ENCODE data around the gene ZNF750.

Gene ZNF750

DNA sequence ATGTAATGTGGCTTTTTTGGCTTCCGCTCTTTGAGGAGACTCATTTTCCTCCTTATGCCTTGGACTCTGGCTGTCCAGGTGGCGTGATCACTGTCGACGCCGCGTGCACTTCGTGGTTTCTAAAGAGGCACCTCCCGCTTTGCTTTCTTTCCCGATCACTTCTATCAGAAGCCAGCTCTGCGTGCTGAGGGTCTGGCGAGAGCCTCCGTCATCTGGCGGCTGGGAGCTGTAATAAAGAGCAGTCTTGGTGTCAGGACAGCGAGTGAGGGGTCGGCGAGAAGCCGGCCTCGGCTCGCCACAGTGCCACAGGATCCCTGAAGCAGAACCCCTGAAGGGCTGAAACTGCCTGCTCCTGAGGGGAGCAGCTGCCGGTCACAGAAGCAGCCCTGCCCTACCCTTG is 7.4 kb downstream of the ZNF750 start:
- no peak overlapping the region for H3K4me3 ChIP-seq (ENCODE audit: low read depth, low read length)

DNA sequence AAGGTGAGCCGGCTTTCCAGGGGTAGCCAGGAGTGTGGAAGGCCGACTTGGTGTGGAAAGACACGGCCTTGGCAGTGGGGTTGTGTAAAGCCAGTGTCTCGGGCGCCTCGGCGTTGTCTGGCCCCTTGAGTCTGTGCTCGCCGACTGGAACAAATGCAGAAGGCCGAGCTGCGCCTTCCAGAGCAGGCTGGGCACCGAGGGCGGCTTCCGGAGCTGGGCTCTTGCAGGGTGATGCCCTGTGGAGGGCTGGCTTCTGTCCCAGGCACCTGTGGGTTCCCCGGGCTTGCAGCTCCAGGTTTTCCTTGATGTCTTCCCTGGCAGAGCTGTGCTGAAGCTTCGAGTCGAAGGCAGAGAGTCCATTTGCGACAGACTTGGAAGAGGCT is 8.0 kb downstream of the ZNF750 start:
- TF ChIP-seq, protein P1, sequence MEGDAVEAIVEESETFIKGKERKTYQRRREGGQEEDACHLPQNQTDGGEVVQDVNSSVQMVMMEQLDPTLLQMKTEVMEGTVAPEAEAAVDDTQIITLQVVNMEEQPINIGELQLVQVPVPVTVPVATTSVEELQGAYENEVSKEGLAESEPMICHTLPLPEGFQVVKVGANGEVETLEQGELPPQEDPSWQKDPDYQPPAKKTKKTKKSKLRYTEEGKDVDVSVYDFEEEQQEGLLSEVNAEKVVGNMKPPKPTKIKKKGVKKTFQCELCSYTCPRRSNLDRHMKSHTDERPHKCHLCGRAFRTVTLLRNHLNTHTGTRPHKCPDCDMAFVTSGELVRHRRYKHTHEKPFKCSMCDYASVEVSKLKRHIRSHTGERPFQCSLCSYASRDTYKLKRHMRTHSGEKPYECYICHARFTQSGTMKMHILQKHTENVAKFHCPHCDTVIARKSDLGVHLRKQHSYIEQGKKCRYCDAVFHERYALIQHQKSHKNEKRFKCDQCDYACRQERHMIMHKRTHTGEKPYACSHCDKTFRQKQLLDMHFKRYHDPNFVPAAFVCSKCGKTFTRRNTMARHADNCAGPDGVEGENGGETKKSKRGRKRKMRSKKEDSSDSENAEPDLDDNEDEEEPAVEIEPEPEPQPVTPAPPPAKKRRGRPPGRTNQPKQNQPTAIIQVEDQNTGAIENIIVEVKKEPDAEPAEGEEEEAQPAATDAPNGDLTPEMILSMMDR (IDR thresholded peaks at IDR 0.05; ENCODE audit: borderline replicate concordance, insufficient read depth, low read depth, low read length), result no peak
- no peak overlapping the region for H3K4me3 ChIP-seq (ENCODE audit: low read depth, low read length)

More for the DNA sequence above, 7.4 kb downstream of the ZNF750 start:
- TF ChIP-seq, protein P1 (IDR thresholded peaks at IDR 0.05; ENCODE audit: borderline replicate concordance, insufficient read depth, low read depth, low read length), result no peak

DNA sequence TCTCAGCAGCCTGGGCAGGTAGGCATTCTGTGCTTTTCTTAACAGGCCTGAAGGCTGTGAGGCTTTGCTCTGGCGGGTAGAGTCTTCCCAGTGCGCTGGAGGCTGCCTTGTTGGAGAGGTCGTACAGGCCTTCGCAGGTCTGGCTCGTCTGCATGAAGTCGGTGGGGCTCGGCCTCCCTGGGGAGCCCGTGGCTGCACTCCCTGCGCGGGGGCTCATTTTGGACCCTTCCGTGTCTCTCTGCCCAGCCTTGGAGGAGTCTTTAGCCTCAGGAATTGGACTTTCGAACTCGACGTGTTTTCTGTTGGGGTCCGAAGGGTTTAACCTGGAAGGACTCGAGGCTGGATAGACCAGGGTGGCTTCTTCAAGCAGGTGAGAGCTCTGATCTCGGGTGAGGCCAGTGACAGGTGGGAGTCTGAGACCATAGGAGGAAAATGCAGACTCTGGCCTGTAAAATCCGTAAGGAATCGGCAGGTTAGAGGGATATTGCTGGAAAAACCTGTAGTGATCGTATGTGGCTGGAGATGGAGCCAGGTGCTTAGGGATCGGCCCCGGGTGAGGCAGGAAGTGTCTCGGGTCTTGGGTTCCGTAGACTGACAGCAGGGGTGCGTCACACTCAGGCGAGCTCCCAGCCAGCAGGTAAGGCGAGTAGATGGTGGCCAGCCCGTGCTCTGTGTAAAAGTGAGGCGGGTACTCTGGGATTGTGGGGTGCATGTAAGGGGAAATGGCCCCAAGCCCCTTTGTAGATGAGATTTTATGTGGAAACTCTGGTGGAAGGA is 8.6 kb downstream of the ZNF750 start:
- TF ChIP-seq, protein P1 (IDR thresholded peaks at IDR 0.05; ENCODE audit: borderline replicate concordance, insufficient read depth, low read depth, low read length), result no peak

DNA sequence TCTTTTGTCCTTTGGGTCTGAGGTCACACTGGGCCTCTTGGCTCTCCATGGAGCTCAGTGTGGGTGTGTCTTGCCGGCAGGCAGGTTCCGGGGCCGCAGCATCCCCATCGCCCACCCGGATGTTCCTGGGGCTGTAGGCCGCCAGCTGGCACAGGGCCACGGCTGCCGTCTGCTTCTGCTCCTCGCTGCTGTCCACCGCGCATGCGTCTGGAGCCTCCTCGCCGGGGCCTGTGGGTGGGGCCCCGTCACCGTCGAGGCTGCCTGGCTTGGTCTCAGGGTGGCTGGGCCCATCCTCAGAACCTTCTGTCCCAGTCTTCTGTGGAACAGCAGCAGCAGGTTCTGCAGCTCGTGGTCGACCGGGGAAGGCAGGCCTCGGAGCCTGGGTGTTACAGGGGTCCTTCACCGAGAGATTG is 9.6 kb downstream of the ZNF750 start:
- H3K4me3 ChIP-seq (ENCODE audit: low read depth, low read length), result no peak overlapping the region
- TF ChIP-seq, protein P1 (IDR thresholded peaks at IDR 0.05; ENCODE audit: borderline replicate concordance, insufficient read depth, low read depth, low read length), result no peak

More for the DNA sequence above, 8.6 kb downstream of the ZNF750 start:
- no peak overlapping the region for H3K4me3 ChIP-seq (ENCODE audit: low read depth, low read length)

DNA sequence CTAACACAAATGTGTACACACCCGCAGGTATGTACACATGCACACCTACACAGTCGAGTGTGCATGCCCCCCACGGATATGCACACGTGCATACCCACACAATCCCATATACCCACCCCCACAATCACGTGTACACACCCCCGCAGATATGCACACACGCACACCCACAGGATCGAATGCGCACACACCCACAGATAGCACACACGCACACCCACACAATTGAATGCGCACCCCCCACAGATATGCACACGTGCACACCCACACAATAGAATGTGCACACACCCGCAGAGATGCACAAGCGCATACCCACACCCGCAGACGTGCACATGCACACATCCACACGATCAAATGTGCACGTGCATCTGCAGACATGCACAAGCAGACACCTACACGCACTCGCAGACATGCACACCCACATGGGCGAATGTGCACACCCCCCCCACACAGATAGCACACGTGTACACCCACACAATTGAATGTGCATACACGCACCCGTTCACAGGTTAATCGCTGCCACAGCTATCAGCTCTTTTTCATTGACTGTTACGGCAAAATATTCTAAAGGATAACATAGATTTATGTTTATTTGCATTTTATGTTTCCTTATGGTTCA is 10.8 kb downstream of the ZNF750 start:
- no peak overlapping the region for H3K4me3 ChIP-seq (ENCODE audit: low read depth, low read length)
- TF ChIP-seq, protein P1 (IDR thresholded peaks at IDR 0.05; ENCODE audit: borderline replicate concordance, insufficient read depth, low read depth, low read length), result no peak

DNA sequence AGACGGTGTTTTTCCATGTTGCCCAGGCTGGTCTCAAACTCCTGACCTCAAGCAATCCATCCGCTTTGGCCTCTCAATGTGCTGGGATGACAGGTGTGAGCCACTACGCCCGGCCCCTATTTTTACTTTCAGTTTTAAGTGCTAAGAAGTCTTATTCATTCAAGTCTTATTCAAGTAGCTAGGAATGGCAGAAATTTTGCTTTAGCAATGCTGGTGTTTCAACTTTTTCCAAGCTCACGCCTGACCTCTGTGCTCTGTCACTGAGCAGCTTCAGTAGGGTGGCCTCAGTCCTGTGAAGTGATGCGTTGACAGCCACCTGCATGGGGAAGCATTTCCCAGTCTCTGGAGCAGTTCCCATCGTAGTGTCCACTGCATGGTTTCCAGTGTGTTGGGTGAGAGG is 12.9 kb downstream of the ZNF750 start:
- H3K4me3 ChIP-seq (ENCODE audit: low read depth, low read length), result no peak overlapping the region
- TF ChIP-seq, protein P1 (IDR thresholded peaks at IDR 0.05; ENCODE audit: borderline replicate concordance, insufficient read depth, low read depth, low read length), result no peak

DNA sequence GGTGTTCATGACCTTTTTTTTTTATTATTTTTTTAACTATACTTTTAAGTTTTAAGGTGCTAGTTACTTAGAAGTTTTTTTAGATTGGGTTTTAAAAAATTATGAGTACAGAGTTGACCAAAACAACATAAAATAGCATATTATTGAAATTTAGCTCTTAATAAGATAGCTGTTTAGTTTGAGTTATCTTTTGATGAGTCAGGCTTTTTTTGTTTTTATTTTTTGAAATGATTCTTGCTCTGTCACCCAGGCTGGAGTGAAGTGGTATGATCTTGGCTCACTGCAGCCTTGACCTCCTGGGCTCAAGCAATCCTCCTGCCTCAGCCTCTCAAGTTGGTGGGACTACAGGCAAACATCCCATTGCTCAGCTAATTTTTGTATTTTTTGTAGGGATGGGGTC is 13.6 kb downstream of the ZNF750 start:
- H3K4me3 ChIP-seq (ENCODE audit: low read depth, low read length), result no peak overlapping the region
- TF ChIP-seq, protein P1 (IDR thresholded peaks at IDR 0.05; ENCODE audit: borderline replicate concordance, insufficient read depth, low read depth, low read length), result no peak
